Thymus (tissue), 14 donors: ENCODE data around the gene HAVCR1. TPM values are rescaled to one million over a fixed set of nuclear protein-coding genes. Genes with fewer than 3 reads are reported as not detected.

Experiments
- DNase-seq, 9 donors: peaks; one replicate each; pipeline ENCODE4 v3.0.0-alpha.2; 2013; ENCODE audit warnings: low spot score in 9 of 9, low read depth in 6 of 9, missing footprints in 1 of 9
- H3K27ac ChIP-seq, 2 donors: one replicate each; pipeline ENCODE4 v1.5.1; 2013; ENCODE audit warnings: control low read depth in 1 of 2, low read depth in 1 of 2, low read length in 1 of 2, mild to moderate bottlenecking in 1 of 2, moderate library complexity in 1 of 2
- H3K27me3 ChIP-seq, 2 donors: one replicate each; pipeline ENCODE4 v1.5.1; 2013; ENCODE audit warnings: low read length in 1 of 2; ENCODE audit not compliant: control insufficient read depth in 2 of 2, insufficient read depth in 1 of 2
- H3K36me3 ChIP-seq, 2 donors: one replicate each; pipeline ENCODE4 v1.5.1; 2013; ENCODE audit warnings: low read length in 1 of 2, mild to moderate bottlenecking in 1 of 2, moderate library complexity in 1 of 2; ENCODE audit not compliant: control insufficient read depth in 2 of 2, insufficient read depth in 2 of 2
- H3K4me1 ChIP-seq, 2 donors: one replicate each; pipeline ENCODE4 v1.5.1; 2013; ENCODE audit warnings: low read length in 2 of 2; ENCODE audit not compliant: control insufficient read depth in 2 of 2, insufficient read depth in 2 of 2
- H3K4me3 ChIP-seq, 2 donors: one replicate each; pipeline ENCODE4 v1.5.1; 2013; ENCODE audit warnings: low read length in 2 of 2, control low read depth in 1 of 2, mild to moderate bottlenecking in 1 of 2
- H3K9me3 ChIP-seq, 2 donors: one replicate each; pipeline ENCODE4 v1.5.1; 2013; ENCODE audit warnings: low read length in 1 of 2, mild to moderate bottlenecking in 1 of 2; ENCODE audit not compliant: control insufficient read depth in 2 of 2, insufficient read depth in 1 of 2
- WGBS: extraction: QIAGEN DNeasy Blood & Tissue Kit; methylation state at CpG from one replicate; pipeline ENCODE4 v1.1.7; 2013; 5-methylcytosine and 5-hydroxymethylcytosine counted together
- long read RNA-seq, 10 donors: transcript quantifications; one replicate each; lab custom pipeline, GENCODE V29; 2026
- polyA plus RNA-seq: library from polyadenylated mRNA; stranded (reverse); fragments of 200-250 nt; gene quantifications from one replicate; pipeline ENCODE4 v1.2.3, GENCODE V29; 2013
- total RNA-seq: library from RNA; stranded (reverse); fragments of 120-200 nt; gene quantifications from one replicate; pipeline ENCODE4 v1.2.4, GENCODE V29; 2013
- donor health status: healthy.

Gene HAVCR1
- 0.14 TPM for total RNA-seq
- 0.07 TPM for polyA plus RNA-seq
- long read RNA-seq, donor 1: 0 reads
- long read RNA-seq, donor 2: 0 reads
- long read RNA-seq, donor 3: 0 reads
- long read RNA-seq, donor 4: 0 reads
- long read RNA-seq, donor 5: 0 reads
- long read RNA-seq, donor 6: 0 reads
- long read RNA-seq, donor 7: 0 reads
- long read RNA-seq, donor 8: 0 reads
- long read RNA-seq, donor 9: 0 reads
- long read RNA-seq, donor 10: 0 reads

- WGBS: 94% methylated on average over 9 of the region's 9 CpGs
- H3K27me3 ChIP-seq: no peaks in the 10 kb centered on the region
- no peak within 1 kb of the TSS for H3K4me3 ChIP-seq
- H3K27ac ChIP-seq: no peak within 1 kb of the TSS
- no peaks in the 10 kb centered on the region for H3K4me1 ChIP-seq
- H3K36me3 ChIP-seq: no peaks in the 10 kb centered on the region
- H3K9me3 ChIP-seq: no peaks in the 10 kb centered on the region
- no peak for DNase-seq
These were observed at the start of gene HAVCR1 for GRCh38 chr5:157059093-157059539. HAVCR1 (minus strand) TSS chr5:157059116; CDS start chr5:157057943, 1,173 bp downstream.

- Histone ChIP-seq H3K27ac (no peak overlapping the region), H3K4me1 (peaks cover 2 to 15% of the 10 kb centered on the region in 2 donors), H3K4me3 (peak overlapping the region in 1 of 2 donors; percentile 10), H3K9me3 (no peaks in the 10 kb centered on the region), H3K27me3 (no peaks in the 10 kb centered on the region), H3K36me3 (no peaks in the 10 kb centered on the region)
- 83% methylated on average over 3 of the region's 3 CpGs for WGBS
- DNase-seq: no peak
These were observed 48.6 kb upstream of the HAVCR1 start for GRCh38 chr5:157107508-157107907.

GRCh38 chr5:157106630-157107461 is 47.9 kb upstream of the HAVCR1 start:
- no peak for DNase-seq
- Histone ChIP-seq H3K4me3 (no peak overlapping the region), H3K9me3 (no peaks in the 10 kb centered on the region), H3K27ac (peak overlapping the region in 1 of 2 donors; percentile 5), H3K4me1 (peaks cover 2 to 15% of the 10 kb centered on the region in 2 donors), H3K36me3 (no peaks in the 10 kb centered on the region), H3K27me3 (no peaks in the 10 kb centered on the region)
- 79% methylated on average over 14 of the region's 14 CpGs for WGBS

- no peak for DNase-seq
- Histone ChIP-seq H3K36me3 (no peaks in the 10 kb centered on the region), H3K9me3 (no peaks in the 10 kb centered on the region), H3K4me3 (no peak overlapping the region), H3K27me3 (no peaks in the 10 kb centered on the region), H3K27ac (no peak overlapping the region), H3K4me1 (no peaks in the 10 kb centered on the region)
- 93% methylated on average over 2 of the region's 2 CpGs for WGBS
These were observed 41.3 kb upstream of the HAVCR1 start for GRCh38 chr5:157100140-157100679.

- no peak for DNase-seq
- Histone ChIP-seq H3K4me3 (no peak overlapping the region), H3K27ac (no peak overlapping the region), H3K9me3 (no peaks in the 10 kb centered on the region), H3K27me3 (no peaks in the 10 kb centered on the region), H3K36me3 (no peaks in the 10 kb centered on the region), H3K4me1 (no peaks in the 10 kb centered on the region)
- 88% methylated on average over 3 of the region's 3 CpGs for WGBS
These were observed 29.6 kb upstream of the HAVCR1 start for GRCh38 chr5:157088342-157088990.

- H3K36me3 ChIP-seq: no peaks in the 10 kb centered on the region
- DNase-seq: no peak
- no peak overlapping the region for H3K4me3 ChIP-seq
- no peak overlapping the region for H3K27ac ChIP-seq
- H3K9me3 ChIP-seq: no peaks in the 10 kb centered on the region
- no peaks in the 10 kb centered on the region for H3K27me3 ChIP-seq
- 96% methylated on average over 8 of the region's 8 CpGs for WGBS
- no peaks in the 10 kb centered on the region for H3K4me1 ChIP-seq
These were observed 27.9 kb upstream of the HAVCR1 start for GRCh38 chr5:157086751-157087359.

- H3K27me3 ChIP-seq: no peaks in the 10 kb centered on the region
- no peak overlapping the region for H3K4me3 ChIP-seq
- no peaks in the 10 kb centered on the region for H3K9me3 ChIP-seq
- no peak for DNase-seq
- 69% methylated on average over 4 of the region's 4 CpGs for WGBS
- no peak overlapping the region for H3K27ac ChIP-seq
- no peaks in the 10 kb centered on the region for H3K4me1 ChIP-seq
- H3K36me3 ChIP-seq: no peaks in the 10 kb centered on the region
These were observed 27.0 kb upstream of the HAVCR1 start for GRCh38 chr5:157085930-157086329.

- H3K27ac ChIP-seq: no peak overlapping the region
- WGBS: 68% methylated on average over 2 of the region's 2 CpGs
- DNase-seq: no peak
- no peaks in the 10 kb centered on the region for H3K9me3 ChIP-seq
- H3K36me3 ChIP-seq: no peaks in the 10 kb centered on the region
- no peaks in the 10 kb centered on the region for H3K27me3 ChIP-seq
- H3K4me1 ChIP-seq: no peaks in the 10 kb centered on the region
- H3K4me3 ChIP-seq: no peak overlapping the region
These were observed 21.4 kb upstream of the HAVCR1 start for GRCh38 chr5:157080286-157080685.
